GM19438 (cell line): ENCODE measurements around the gene DEFB129.
"Not testable (repeated sequence)": the region's sequence is repeated elsewhere in the genome, so short reads cannot be mapped to it uniquely, and the experiment has no call there.

ENCODE experiments used
- ATAC-seq: cut with Tn5 transposase; IDR thresholded peaks from one replicate; pipeline ENCODE4 v1.9.1; 2021; ENCODE audit warnings: low read depth; ENCODE audit not compliant: unreplicated experiment

DEFB129 gene

GRCh38 chr20:226958-227357, at the start of gene DEFB129:
Gene DEFB129, plus strand, starts transcription at chr20:227258. Its CDS starts 31 bp downstream, at chr20:227289.
- no peak for ATAC-seq

- ATAC-seq, result no peak
Observed at GRCh38 chr20:184288-184687, 42.8 kb upstream of the DEFB129 start.

DNA sequence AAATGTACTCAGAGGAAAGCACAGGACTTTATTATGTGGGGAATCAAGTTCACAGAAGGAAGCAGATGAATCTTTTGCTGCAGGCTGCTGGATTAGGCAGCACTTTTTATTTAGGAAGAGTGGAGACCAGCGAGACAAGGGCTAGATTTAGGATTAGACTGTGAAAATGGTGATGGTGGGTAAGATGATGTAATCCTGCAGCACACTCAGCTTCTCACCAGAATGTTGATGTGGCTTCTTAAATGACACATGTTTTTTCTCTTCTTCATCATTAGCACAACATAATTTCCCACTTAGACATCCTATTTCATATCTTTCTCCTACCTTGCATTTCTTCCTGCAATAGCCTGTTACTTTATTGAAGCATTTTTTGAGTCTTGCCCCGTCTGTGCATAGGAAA, 39.3 kb upstream of the DEFB129 start:
- no peak for ATAC-seq

DNA sequence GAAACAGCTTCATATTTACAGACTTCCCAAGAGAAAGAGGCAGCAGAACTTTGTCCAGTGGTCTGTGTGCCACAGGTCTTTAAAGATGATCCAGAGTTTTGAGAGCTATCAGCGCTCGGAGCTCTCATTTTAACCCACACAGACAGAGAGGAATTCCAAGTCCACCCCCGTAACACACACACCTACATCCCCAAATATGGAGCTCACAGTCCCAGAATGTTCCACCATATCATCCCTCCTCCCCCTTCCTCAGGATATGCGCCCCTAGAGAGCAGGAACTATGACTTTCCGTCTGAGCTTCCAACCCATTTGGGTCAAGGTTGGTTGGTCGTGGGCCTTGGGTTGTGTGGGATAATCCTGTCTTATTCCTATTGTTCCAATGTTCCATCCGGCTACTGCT, 37.4 kb upstream of the DEFB129 start, which contains the start of gene DEFB128:
DEFB128 (minus strand) TSS at position 101 of the 400 bp plus-strand sequence; CDS start at position 13, 88 bp downstream.
- ATAC-seq, result no peak

DNA sequence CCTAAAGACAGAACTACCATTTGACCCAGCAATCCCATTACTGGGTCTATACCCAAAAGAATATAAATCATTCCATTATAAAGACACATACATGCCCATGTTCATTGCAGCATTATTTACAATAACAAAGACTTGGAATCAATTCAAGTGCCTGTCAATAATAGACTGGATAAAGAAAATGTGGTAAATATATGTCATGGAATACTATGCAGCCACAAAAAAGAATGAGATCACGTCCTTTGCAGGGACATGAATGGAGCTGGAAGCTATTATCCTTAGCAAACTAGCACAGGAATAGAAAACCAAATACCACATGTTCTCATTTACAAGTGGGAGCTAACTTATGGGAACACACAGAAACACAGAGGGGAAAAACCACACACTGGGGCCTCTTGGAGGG, 28.8 kb upstream of the DEFB129 start:
- ATAC-seq, result no peak

GRCh38 chr20:199996-200395, 27.1 kb upstream of the DEFB129 start:
- no peak for ATAC-seq

DNA sequence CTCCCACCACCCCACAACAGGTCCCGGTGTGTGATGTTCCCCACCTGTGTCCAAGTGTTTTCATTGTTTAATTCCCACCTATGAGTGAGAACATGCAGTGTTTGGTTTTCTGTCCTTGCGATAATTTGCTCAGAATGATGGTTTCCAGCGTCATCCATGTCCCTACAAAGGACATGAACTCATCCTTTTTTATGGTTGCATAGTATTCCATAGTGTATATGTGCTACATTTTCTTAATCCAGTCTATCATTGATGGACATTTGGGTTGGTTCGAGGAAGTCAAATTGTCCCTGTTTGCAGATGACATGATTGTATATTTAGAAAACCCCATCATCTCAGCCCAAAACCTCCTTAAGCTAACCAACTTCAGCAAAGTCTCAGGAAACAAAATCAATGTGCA, 23.4 kb upstream of the DEFB129 start:
- not testable (repeated sequence) for ATAC-seq

GRCh38 chr20:208942-209566, 18.0 kb upstream of the DEFB129 start:
- ATAC-seq, result no peak

GRCh38 chr20:210809-211502, 16.1 kb upstream of the DEFB129 start:
- ATAC-seq, result no peak

- no peak for ATAC-seq
Observed at GRCh38 chr20:214383-214782, 12.7 kb upstream of the DEFB129 start.

GRCh38 chr20:215796-216195, 11.3 kb upstream of the DEFB129 start:
- ATAC-seq, result no peak

DNA sequence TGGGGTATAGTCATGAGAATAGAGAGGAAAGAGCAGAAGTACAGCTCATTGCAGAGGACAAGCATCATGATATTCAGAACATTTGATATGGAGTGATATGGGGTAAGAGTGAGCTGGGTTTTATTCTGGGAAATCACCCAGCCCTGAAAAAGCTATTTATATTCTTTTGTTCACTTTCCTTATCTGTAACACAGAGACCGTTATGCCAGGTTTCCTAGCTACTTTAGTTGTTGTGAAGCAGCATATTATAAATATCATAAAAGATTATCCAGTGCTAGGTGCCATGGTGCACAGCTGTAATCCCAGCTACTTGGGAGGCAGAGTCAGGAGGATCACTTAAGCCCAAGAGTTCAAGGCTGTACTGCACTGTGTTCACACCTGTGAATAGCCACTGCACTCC, 9.8 kb upstream of the DEFB129 start:
- ATAC-seq, result no peak

DNA sequence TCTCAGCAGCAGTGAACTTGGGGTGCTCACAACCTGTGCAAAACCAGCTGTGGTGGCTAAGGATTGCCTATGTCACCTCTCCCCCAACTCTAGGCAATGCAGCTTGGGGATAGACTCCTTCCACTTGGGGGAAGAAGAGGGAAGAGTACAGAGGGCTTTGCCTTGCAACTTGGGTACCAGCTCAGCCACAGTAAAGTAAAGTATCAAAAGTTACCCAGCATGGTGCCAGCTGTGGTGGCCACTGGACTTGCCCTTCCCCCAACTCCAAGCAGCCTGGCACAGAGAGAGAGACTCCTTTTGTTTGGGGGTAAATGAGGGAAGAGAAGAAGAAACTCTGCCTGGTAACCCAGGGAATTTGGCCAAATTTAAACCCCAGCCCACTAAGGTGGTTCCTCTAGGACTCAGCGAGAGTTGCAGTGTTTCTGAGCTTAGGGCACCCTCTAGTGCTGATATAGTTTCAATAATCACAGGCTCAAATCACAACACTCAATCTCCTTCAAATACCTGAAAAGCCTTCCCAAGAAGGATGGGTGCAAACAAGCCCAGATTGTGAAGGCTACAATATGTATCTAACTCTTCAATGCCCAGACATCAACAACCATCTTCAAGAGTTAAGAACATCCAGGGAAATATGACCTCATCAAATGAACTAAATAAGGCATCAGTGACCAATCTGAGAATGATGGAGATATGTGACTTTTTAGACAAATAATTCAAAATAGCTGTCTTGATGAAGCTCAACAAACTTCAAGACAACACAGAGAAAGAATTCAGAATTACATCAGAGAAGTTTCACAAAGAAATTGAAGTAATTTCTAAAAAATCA, 7.6 kb upstream of the DEFB129 start:
- ATAC-seq, result no peak

DNA sequence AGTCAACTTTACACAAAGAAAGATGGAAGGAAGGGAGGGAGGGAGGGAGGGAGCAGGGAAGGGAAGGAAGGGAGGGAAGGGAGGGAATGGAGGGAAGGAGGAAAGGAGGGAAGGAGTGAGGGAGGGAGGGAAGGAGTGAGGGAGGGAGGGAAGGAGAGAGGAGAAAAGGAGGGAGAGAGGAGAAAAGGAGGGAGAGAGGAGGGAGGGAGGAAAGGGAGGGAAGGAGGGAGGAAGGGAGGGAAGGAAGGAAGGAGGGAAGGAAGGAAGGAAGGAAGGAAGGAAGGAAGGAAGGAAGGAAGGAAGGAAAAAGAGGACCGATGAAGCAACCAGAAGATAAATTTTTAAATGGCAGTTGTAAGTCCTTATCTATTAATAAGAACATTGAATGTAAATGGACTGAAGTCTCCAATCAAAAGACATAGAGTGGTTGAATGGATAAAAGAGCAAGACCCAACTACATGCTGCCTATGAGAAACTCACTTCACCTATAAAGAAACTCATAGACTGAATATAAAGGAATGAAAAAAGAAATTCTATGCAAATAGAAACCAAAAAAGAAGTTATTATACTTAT, 5.7 kb upstream of the DEFB129 start:
- no peak for ATAC-seq

DNA sequence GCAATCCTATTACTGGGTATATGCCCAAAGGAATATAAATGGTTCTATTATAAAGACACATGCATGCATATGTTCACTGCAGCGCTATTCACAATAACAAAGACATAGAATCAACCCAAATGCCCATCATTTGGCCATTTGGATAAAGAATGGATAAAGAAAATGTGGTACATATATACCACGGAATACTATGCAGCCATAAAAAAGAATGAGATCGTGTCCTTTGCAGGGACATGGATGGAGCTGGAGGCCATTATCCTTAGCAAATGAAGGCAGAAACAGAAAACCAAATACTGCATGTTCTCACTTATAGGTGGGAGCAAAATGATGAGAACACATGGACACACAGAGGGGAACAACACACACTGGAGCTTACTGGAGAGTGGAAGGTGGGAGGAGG, 1.2 kb upstream of the DEFB129 start:
- not testable (repeated sequence) for ATAC-seq

- ATAC-seq, result no peak
Observed at GRCh38 chr20:227439-228105, 514 bp downstream of the DEFB129 start.

GRCh38 chr20:235891-236290, 8.8 kb downstream of the DEFB129 start:
- no peak for ATAC-seq

GRCh38 chr20:237489-237888, 10.4 kb downstream of the DEFB129 start:
- ATAC-seq, result no peak

- no peak for ATAC-seq
Observed at GRCh38 chr20:237929-238328, 10.9 kb downstream of the DEFB129 start.

GRCh38 chr20:242905-243304, 15.8 kb downstream of the DEFB129 start:
- no peak for ATAC-seq

DNA sequence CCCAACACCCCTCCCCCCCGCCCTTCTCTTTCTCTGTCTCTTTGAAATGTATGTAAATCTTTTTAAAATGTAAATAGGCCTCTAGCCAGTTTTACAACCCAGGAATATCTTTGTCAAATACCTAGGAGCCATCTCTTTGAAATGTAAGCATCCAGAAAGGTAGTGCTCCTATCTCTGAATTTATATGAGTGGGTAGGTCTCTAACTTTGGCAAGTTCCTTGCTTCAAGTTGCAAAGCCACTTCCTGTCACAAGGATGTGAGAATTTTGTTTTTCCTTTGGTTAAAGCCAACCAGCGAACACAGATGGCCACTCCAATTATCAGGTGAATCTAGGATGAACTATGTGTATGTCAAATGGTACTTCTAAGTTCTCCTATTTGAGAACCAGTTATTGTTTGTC, 24.3 kb downstream of the DEFB129 start:
- ATAC-seq, result no peak
